Measurements from ENCODE around the gene KIF5B. TPM values are rescaled to one million over a fixed set of nuclear protein-coding genes. Genes with fewer than 3 reads are reported as not detected.

KIF5B gene
- total and polyA plus RNA-seq, 9 of the 15 experiments (the other 6 are each of a cell fraction or from before 2014, with no cell fraction given), result 24.4 to 94.4 (median 68.9) TPM

GRCh38 chr10:31962826-31963588 is 93.2 kb downstream of the KIF5B start:
- in situ Hi-C loops (cut with MboI), result no loop called here
- Histone ChIP-seq H3K27me3 (ENCODE audit: control insufficient read depth in 2 of 2, insufficient read depth in 2 of 2, low read length in 2 of 2) (no peaks in the 10 kb centered on the region), H3K4me2 (ENCODE audit: insufficient read depth, low read length) (no peak overlapping the region), H2AFZ (ENCODE audit: low read depth, low read length) (peak overlapping the region; percentile 80), H3K9ac (ENCODE audit: insufficient read depth in 1 of 2, low read depth in 2 of 2, low read length in 2 of 2) (no peak overlapping the region), H4K20me1 (replicated peaks; ENCODE audit: control insufficient read depth, insufficient read depth, low read length) (no peaks in the 10 kb centered on the region), H3K4me3 (no peak overlapping the region), H3K4me1 (replicated peaks in 1 of 2; ENCODE audit: control insufficient read depth in 2 of 2, insufficient read depth in 2 of 2, low read length in 2 of 2) (peaks cover 5 to 33% of the 10 kb centered on the region in 2 experiments; a peak in 4 of 5 replicates), H3K79me2 (ENCODE audit: control insufficient read depth, insufficient read depth, low read length) (no peaks in the 10 kb centered on the region), H3K36me3 (ENCODE audit: control insufficient read depth, insufficient read depth, low read length) (no peaks in the 10 kb centered on the region), H3K9me1 (ENCODE audit: control insufficient read depth, insufficient read depth, low read length) (no peaks in the 10 kb centered on the region), H3K27ac (ENCODE audit: extremely low read depth, low read depth, low read length) (no peak overlapping the region), H3K9me3 (replicated peaks; ENCODE audit: control insufficient read depth, insufficient read depth, low read depth, low read length) (no peaks in the 10 kb centered on the region)
- intact Hi-C loops (cut with micrococcal nuclease), result no loop called here
- FAIRE-seq, result peak; percentile 15
- no TSS peak for BruUV-seq (replicated peaks)
- TF ChIP-seq HINFP (tag; conservative IDR thresholded peaks at IDR 0.05; ENCODE audit: low read depth), result 0 out of 2 replicates have a peak, but pooled peaks have one; percentile 14
- TF ChIP-seq ZEB2 (IDR thresholded peaks at IDR 0.05), result peak; percentile 34; the same call in 1 of the 2 replicates
- TF ChIP-seq REST (IDR thresholded peaks at IDR 0.05; ENCODE audit: borderline replicate concordance), result peak; percentile 65; the same call in 1 of the 2 replicates
- no peak for TF ChIP-seq REST (CRISPR knock-in tag; IDR thresholded peaks at IDR 0.05; ENCODE audit: low read depth)
- no peak for TF ChIP-seq CBX3 (IDR thresholded peaks at IDR 0.05; ENCODE audit: borderline replicate concordance in 1 of 2, low read length in 2 of 2)
- CTCF ChIA-PET (ENCODE audit: low intra/inter-chr PET ratio), result no interaction called here
- peak; percentile 44 for ATAC-seq
- DNase-seq (ENCODE audit: extremely low read depth in 1 of 4, low spot score in 3 of 4), result no peak
- 40% methylated on average over 3 of the region's 4 CpGs for WGBS (ENCODE audit: insufficient coverage, low coverage, missing lambda C conversion rate)
- POLR2A ChIA-PET, result interaction anchor here (0.7 to 2.5 kb wide), 4 partner anchors 9 to 12 kb away, joined by 4 to 12 read pairs (median 6); no protein-coding TSS in a partner anchor

Data from K562 (cell line).